Activated T-cell treated with anti-CD3 and anti-CD28 coated beads for 1 hour (primary cell): ENCODE data around the gene SCRT2.
"Not testable (repeated sequence)": the region's sequence is repeated elsewhere in the genome, so short reads cannot be mapped to it uniquely, and the experiment has no call there.

Source experiments
- DNase-seq: peaks from one replicate; pipeline ENCODE4 v3.0.0-alpha.2; 2020; ENCODE audit warnings: low read depth

SCRT2 gene

DNA sequence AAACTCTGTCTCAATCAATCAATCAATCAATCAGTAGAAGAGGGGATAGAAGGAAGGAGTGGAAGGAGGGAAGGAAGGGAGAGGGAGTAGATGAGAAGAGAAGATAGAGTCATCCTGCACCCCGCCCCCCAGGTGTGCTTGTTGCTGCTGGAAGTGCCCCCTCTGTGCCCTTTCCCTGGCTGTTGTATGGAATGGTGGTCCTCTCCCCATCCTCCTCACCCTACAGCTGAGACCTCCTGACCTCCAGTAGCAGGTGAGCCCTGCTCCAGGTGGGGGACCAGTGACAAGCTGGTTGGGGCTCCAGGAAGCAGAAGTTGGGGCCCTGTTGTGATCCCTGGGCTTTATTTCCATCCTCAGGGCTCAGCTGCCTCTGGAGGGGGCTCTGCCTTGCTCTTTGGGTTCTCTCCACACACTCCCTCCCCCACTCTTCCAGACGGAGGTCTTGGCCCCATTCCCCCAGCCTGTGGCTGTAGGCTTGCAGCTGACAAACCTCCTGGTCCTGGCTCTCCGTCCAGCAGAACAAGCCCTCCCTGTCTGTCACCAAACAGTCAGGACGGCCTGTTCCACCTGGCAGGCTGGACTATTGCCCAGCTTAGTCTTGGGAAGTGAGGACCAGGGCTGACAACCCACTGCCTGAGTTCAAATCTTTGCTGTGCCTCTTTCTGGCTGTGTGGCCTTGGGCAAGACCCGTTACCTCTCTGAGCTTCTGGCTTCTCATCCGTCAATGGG, 26.0 kb upstream of the SCRT2 start:
- DNase-seq = no peak

DNA sequence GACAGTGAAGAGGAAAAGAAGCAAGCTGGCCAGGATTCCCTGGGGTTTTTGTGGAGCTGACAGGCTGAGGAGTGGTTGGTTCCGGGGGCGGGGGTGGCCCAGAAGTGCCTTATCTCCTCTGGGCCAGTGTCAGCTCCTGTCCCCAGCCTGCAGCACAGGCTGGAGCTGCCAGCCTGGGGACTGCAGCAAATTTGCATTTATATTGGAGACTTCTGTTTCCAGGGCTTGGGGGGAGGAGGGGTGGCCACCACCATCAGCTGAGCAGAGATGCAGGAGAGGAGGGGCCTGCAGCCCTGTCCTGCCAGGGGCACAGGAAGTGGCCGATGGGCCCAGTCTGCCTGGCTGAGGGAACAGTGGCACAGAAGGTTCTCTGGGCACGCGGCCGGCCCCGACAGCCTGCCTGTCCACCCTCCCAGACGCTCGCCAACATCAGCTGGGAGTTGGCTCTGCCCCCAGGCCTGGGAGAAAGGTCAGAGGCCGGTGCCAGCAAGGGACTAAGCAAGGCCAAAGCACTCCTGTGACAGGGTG, 24.3 kb upstream of the SCRT2 start:
- DNase-seq = no peak

- no peak for DNase-seq
These were observed 23.7 kb upstream of the SCRT2 start for GRCh38 chr20:699342-699741.

- DNase-seq = no peak
These were observed 22.7 kb upstream of the SCRT2 start for GRCh38 chr20:698276-698675.

DNA sequence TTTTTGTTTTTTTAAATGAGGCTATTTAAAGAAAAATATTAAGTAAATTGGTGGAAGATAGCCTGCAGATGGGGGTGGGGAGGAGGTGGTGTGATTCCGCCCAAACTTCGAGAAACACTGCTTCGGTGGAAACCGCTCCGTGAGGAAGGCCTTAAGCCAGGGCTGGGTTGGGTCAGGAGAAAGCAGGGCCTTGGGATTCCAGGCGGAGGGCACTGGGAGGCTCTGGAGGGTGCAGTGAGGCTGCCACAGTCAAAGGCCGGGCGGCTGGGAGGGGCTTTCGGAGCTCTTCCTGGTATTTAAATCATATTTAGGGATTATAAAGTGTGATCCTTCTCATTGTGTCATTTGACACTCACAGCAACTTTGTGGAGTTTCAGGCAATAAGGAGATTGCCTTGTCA, 22.2 kb upstream of the SCRT2 start:
- DNase-seq = no peak

DNA sequence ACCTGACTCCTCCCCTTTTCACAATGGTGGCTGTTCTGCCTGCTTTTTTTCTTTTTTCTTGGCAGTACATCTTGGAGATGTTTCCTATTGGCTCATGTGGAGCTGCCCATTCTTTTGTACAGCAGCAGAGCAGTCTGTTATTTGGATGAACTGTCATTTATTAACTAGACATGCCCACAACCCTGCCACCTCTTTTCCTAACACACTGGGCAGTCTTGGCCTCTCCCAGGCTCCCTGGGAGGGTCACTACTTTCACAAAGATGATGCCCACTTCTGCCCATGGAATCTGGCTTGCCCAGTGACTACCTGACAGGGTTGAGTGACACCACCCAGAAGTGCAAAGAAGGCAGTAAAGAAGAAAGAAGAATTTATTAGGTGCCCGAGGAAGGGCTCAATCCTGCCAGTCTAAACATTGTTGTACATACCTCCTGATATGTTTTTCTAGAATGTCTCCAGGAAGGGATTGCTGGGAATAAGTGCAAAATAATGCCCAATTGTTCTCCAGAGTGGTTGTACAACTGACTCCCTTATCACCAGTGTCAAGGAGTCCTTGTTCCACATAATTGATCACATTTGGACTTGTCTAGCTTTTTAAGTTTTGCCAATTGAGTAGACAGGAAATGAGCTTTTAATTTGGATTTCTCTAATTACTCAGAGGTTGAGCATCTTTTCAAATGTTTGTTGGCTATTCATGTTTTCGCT, 19.7 kb upstream of the SCRT2 start:
- DNase-seq = no peak

GRCh38 chr20:694496-694895, 18.9 kb upstream of the SCRT2 start:
- no peak for DNase-seq

- DNase-seq = not testable (repeated sequence)
These were observed 18.2 kb upstream of the SCRT2 start for GRCh38 chr20:693786-694185.

DNA sequence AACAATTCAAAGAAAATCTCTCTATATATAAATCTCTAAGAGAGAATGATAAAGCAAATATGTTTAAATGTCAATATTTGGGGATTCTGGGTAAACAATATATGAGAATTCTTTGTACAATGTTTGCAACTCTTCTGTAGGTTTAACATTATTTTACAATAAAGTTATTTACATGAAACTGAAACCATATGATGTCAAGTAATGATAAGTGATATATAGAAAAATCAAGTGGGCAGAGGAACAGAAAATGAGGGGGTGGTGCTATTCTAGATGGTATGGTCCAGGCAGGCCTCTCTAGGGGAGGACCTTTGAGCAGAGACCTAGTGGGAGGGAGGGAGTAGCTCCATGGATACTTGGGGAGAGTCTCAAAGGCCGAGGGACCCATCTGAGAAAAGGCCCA, 16.4 kb upstream of the SCRT2 start:
- no peak for DNase-seq

DNA sequence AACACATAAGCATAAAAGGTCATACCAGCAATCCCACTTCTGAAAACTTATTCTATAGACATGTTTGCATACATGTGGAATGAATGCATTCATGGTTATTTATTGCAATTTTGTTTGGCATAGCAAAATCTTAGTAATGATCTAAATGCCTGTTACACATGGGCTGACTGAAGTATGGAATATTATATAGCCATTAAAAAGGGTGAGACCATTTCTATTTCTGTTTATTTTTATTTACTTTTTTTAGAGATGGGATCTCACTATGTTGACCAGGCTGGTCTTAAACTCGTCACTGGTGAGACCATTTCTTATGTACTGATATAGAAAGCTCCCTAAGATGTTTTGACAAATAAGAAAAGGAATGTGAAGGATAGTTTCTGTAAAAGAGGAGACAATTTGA, 14.3 kb upstream of the SCRT2 start:
- DNase-seq = no peak

- DNase-seq = no peak
These were observed 13.7 kb upstream of the SCRT2 start for GRCh38 chr20:689348-689747.

DNA sequence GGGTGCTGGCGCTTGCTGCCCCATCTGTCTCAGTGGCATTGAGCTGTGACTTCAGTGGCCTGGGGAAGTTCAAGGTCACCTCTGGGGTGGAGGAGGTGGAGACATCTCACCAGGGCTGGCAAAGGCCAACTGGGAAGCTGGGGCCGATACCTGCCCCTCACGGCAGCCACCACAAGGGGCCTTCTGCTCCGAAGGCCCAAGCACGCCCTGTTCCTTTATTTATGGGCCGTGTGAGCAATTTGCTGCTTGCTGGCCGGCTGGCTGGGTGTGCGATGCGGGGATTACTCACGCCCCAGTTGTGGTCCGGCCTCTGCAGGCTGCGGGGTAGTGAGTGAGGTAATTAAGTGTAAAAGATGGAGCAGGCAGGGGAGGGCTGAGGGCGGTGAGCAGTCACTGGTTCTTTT, 13.2 kb upstream of the SCRT2 start:
- DNase-seq = no peak

DNA sequence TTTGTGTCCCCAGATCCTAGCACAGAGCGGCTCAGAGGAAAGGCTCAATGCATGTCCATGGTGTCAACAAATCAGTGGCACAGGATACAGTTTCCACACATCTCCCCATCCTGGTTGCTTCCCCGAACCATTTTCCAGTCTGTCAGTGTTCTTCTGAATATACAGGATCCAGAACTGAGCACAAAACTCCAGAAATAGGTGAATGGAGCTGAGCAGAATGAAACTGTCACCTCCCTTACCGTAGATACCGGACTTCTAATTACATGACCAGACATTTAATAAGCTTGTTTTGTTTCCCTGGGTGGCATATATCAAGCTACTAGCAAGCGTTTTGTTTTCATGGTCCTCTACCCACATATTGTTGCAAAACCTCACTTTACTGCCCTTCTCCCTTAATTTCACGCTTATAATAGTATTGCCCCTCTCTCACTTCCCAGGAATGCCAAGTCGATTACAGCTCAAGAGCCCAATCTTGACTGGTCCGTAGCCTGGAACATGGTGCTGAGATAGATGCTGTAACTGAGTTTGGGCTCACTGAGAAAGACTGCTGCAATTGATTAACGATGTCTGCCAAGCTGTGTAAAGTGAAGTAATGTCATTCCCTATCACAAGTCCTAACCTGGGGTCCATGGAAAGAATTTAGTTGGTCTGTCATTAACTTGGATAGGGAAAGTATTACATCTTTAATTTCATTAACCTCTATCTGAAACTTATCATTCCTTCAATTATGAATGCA, 12.0 kb upstream of the SCRT2 start:
- no peak for DNase-seq

DNA sequence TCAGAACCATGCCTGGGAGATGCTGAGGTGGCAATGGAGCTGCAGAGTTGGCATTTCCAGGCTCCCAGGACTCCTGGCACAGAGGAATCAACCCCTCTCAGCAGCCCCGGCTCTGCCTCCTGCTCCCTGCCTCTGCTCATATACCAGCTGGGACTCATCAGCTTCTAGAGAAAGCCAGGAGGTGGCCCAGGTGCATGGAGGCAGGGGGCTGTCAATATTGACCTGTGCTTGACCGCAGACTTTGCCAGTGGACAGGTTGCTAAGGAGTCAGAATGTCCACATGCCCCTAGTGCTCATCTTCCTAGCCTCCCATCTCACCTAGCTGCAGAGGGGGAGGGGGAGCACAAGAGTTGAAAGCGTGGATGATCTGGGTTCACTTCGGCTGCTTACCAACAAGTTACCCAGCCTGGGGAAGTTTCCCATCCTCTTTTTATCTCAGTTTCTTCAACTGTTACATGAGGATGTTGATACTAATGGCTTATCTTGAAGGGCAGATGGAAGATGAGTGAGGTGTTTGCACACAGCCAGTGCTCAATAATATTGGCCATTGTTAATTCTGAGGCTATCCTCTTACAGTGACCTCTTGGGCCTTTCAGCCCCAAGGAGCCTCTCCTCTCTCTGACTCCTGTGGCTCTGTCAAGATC, 9.2 kb upstream of the SCRT2 start:
- DNase-seq = no peak

DNA sequence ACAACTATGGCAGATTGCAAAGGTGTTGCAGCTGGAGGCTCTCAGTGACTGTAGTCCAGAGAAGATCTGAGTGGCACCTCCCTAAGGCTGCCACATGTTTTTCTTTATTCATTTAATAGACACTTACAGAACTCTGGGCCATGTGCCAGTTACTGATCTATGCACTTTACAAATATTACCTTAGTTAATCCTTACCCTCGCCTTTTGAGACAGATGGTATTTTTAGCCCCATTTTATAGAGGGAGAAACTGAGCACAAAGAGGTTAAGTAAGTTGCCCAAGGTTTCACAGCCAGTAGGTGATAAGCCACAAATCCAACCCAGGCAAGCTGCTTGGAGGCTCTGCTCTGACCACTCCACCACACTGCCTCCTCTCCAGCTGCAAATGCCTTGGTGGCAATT, 6.5 kb upstream of the SCRT2 start:
- DNase-seq = no peak

GRCh38 chr20:680638-681187, 5.1 kb upstream of the SCRT2 start:
- DNase-seq = no peak

- DNase-seq = no peak
These were observed 2.4 kb upstream of the SCRT2 start for GRCh38 chr20:677957-678356.

DNA sequence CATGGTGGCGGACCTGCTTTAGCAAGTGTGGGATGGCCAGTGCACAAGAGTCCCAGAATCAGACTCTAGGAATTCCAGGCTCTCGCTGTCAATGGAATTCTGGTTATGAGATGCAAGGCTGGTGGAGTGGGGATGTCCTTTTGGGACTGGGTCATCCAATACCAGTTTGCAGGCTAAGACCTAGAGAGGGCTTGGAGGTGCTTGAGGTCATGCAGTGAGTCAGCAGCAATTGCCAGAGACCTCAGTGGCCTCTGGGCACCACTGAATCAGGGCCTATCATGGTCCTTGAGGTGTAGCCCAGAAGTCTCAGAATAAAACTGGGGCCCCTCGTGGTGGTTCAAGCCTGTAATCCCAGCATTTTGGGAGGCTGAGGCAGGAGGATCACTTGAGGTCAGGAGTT, 1.4 kb upstream of the SCRT2 start:
- DNase-seq = no peak

GRCh38 chr20:676315-676937, 824 bp upstream of the SCRT2 start:
- no peak for DNase-seq

DNA sequence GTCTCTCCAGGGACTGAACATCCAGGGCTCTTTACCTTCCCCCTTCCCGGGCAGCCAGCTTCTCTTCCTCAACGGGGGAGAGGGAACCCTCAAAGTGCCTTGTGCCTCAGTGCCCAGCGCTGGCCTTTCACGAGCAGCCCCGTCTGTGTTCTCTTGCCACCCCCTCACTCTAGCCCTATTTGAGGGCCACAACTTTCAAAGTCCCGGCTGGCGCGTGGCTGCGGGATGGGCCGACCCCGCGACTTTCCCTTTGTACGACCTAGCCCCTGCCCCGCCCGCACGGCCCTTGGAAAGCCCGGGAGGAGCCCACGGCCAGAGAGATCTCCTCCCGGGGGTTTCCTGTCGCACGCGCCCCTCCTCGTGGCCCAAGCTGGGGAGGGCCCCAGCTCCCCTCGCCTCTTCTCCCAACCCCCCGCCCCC, 559 bp downstream of the SCRT2 start:
- DNase-seq = no peak

GRCh38 chr20:673603-674001, 2.0 kb downstream of the SCRT2 start:
- DNase-seq = no peak
